ACHN (cell line): ENCODE measurements around the gene KANK3.
A peak's percentile ranks its signal among the peaks of the same experiment; 100 is the strongest.
"Not testable (repeated sequence)": the region's sequence is repeated elsewhere in the genome, so short reads cannot be mapped to it uniquely, and the experiment has no call there.

Experiments
- DNase-seq: peaks from one replicate; pipeline ENCODE4 v3.0.0-alpha.2; 2015
- in situ Hi-C: cut with HindIII; loops from 2 replicates; pipeline ENCODE4 v1.10.0; 2017; ENCODE audit warnings: low sequenced_read_pairs, low pct_ligation_motif_present, low pct_unique_long_range_greater_than_20kb

KANK3 gene

DNA sequence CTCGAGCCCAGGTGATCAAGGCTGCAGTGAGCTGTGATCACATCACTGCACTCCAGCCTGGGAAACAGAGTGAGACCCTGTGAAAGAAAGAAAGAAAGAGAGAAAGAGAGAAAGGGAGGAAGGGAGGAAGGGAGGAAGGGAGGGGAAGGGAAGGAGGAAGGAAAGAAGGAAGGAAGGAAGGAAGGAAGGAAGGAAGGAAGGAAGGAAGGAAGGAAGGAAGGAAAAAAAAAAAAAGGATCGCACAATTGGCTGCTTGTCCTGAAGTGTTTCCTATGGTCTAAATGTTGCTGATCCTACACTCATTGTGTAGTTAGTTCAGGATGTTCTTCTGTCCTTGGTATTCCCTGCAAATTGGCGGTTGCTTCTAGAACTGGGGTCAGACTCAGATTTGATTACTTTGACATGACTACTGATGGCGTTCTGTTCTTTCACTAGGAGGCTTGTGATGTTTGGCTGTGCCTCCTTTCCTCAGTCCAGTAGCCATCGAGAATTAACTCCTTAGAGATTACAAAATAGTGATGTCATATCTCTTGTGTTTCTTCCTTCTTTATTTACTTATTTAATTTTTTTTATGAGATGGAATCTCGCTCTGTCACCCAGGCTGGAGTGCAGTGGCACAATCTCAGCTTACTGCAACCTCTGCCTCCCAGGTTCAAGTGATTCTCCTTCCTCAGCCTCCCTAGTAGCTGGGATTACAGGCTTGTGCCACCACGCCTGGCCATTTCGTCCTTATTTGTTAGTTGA lies 6.7 kb upstream of the KANK3 start:
- DNase-seq, in situ Hi-C loops: not testable (repeated sequence)

DNA sequence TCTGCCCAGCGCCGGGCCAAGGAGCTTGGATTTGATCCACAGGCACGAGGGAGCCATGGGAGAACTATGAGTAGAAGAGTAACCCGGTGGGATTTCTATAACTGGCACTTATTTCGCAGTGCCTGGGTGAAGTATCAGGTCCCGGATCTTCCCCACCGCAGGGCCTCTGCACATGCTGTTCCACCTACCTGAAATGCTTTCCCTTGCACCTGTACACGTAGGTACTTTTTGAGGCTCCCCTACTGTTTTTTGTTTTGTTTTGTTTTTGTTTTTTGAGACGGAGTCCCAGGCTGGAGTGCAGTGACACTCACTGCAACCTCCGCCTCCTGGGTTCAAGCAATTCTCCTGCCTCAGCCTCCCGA lies 402 bp upstream of the KANK3 start:
- in situ Hi-C loops = no loop called here

DNA sequence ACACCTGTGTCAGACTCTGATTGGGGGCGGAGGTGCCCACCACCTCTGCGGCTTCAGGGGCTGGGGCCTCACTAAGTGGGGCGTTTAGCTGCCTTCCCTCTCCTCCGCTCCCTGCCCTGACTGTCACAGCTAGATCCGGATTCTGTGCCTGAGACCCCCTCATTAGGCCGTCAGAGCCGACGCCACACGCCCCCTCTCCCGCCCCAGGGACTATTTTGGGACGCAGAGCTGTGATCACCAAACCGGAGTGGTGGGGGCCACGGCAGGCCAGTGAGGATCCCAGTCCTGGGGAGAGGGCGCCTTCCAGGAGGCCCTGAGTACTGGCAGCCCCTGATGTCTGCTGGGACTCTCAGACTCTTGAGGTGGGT lies 762 bp downstream of the KANK3 start:
- no peak for DNase-seq
- in situ Hi-C loops = no loop called here

More for the DNA sequence above, 402 bp upstream of the KANK3 start:
- no peak for DNase-seq

DNA sequence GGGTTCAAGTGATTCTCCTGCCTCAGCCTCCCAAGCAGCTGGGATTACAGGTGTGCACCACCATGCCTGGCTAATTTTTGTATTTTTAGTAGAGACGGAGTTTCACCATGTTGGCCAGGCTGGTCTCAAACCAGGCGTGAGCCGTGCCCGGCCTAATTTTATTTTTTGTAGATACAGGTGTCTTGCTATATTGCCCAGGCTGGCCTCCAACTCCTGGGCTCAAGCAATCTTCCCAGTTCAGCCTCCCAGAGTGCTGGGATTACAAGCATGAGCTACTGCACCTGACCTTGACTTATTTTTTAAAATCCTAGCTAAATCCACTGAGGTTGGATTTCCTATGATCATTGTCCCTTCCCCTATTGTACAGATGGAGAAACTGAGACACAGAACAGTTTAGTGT lies 1.6 kb downstream of the KANK3 start:
- in situ Hi-C loops, DNase-seq: not testable (repeated sequence)

DNA sequence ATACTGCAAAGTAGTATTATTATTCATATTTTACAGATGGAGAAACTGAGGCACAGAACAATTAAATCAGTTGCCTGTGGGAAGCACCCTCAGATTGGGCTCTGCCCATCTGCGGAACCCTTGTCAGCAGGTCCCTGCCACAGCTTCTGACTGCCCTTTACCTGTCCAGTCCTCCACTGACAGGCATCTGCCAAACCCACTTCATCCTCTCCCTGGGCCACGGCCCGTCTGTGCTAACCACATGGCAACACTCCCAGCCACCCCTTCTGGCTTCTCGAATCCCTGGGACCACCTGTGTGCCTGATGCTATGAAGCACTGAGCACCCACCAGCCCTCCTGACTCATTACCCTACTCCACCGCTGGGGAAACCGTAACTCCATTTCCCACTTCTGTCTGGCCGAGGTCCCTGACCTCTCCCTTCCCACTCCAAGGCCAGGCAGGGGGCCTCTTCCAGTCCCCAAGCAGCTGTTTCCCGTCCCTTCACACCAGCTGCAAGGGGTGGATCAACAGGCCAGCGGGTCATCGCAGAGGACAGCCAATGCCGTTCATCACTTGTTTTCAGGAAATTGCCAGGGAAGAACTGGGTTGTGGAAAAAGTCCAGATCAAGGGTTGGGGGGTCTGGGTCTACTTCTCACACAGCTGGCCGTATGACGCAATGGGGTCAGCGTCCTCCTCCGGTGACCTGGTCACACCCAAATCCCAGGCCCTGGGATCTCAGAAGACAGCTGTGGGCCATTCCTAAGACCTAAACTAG lies 2.5 kb downstream of the KANK3 start:
- in situ Hi-C loops = no loop called here

DNA sequence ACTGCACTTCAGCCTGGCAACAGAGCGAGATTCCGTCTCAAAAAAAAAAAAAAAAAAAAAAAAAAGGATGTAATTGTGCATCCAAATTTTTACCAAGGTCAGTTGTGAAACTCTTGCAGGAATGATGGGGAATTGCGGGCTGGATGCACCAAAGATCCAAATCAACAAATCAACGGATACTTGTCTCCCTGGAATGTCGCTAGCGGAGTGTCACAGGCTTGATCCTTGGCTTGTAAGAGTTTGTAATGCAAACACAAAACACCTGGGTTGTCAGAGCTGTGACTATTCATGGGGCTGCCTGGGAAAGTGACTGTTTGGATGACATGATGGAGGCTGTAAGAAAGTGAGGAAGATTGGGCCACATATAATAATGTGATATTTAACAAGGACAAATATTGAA lies 4.2 kb downstream of the KANK3 start:
- in situ Hi-C loops = no loop called here
- no peak for DNase-seq

More for the DNA sequence above, 2.5 kb downstream of the KANK3 start:
- no peak for DNase-seq

DNA sequence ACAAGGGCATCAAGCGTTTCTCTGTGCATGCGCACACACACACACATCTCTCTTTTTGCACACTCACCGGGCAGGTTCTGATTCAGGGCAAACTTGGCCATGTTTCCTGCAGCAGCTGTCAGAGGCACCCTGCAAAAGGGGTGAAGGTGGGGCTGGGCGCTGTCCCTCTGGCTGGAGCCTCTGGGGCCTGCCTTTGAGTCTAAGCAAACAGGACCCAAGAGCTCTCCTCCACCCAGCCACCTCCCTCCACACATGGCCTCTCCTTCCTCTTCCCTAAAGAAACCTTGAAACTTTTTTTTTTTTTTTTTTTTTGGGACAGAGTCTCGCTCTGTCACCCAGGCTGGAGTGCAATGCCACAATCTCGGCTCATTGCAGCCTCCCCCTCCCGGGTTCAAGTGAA lies 5.3 kb downstream of the KANK3 start:
- DNase-seq = no peak
- in situ Hi-C loops = no loop called here

DNA sequence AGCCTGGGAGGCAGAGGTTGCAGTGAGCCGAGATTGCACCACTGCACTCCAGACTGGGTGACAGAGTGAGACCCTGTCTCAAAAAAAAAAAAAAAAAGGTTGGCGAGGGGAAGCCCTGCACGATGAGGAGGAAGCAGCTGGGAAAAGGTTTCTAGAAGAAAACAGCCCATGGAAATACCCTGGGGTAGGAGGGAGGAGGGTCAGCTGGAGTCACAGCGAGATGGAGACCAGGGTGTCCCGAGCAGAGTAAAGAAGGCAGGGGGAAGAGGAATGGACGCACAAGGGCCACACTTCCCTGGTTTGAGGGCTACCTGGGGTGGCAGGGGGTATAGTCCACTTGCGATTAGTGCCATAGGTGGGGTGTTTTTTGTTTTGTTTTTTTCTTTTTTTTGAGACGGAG lies 6.4 kb downstream of the KANK3 start:
- in situ Hi-C loops = no loop called here
- no peak for DNase-seq

DNA sequence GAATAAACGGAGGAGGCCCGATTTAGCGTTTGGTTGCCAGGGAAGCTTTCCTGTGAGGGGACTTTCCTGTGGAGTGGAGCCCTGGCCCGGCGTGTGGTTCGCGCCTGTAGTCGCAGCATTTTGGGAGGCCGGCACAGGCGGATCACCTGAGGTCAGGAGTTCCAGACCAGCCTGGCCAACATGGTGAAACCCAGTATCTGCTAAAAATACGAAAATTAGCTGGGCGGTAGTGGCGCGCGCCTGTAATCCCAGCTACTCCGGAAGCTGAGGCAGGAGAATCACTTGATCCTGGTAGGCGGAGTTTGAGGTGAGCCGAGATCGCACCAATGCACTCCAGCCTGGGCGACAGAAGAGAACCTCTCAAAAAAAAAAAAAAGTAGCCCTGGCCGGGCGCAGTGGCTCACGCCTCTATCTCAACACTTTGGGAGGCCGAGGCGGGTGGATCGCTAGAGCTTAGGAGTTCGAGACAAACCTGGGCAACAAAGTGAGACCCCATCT lies 6.9 kb downstream of the KANK3 start:
- DNase-seq = no peak
- in situ Hi-C loops = no loop called here

DNA sequence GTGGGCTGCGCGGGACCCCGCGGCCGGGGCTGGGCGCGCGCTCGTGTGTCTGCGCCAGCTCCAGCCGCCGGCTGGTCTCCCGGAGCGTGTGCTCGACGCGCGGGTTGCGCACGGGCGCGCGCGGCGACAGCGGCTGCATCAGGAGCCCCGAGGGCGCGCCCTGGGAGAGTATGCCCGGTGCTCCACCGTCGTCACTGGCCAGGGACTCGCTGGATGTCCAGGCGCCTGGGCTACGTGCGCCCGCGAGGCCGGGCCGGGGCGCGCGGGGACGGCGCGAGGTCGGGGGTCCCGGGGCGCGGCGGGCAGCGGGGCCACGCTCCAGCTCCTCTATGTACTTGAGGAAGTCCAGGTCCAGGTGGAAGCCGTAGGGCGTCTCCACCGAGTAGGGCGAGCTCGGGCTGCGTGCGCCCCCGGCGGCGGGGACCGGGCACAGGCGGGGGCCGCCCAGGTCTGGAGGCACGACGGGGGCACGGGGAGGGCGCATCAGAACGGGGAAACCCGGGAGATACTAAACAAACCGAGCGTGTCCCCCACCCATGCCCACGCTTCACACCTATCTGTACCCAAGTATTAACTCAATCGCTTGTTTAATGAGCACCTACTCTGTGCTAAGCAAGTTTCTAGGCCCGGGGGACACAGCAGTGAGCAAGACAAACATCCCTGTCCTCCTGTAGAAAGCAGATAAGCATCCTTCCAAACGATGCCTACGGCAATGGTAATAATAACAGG lies 7.6 kb downstream of the KANK3 start:
- no peak for DNase-seq
- in situ Hi-C loops = no loop called here

DNA sequence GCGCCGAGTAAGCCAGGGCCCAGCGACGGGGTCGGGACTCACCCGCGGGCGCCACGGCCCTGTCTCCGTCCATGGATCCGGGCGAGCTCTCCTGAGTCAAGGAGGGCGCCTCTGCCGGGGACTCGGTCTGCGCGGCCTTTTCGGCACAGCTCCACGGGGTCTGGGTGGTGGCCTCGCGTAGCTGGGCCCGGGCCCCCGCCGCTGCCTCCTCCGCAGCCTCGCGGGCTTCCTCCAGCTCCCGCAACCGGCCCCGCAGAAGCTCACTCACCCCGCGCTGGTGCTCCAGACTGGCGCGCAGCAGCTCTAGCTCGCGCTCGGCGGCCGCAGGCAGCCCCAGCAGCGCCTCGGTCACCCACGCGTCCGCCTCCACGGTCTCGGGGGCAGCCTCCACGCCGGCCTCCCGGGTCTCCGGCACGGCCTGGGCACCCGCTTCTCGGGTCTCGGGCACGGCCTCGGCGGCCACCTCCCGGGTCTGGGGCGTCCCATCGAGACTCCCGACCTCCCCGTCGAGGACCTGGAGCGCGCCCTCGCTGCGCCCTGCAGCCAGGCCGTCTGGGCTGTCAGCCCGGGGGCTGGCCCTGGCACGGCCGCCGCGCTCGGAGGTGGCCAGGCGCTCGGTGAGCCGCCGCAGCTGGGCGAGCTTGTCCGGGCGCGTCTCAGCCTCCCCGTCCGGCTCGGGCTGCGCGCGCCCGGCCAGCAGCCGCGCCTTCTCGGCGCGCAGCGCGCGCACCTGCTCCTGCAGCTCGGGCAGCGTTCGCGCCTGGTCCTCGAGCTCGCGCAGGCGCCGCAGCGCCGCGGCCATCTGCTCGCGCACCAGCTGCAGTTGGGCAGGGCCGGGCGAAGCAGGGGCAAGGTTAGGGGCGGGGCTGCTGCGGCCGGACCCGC lies 8.4 kb downstream of the KANK3 start:
- DNase-seq = peak; percentile 65
- in situ Hi-C loops = no loop called here

DNA sequence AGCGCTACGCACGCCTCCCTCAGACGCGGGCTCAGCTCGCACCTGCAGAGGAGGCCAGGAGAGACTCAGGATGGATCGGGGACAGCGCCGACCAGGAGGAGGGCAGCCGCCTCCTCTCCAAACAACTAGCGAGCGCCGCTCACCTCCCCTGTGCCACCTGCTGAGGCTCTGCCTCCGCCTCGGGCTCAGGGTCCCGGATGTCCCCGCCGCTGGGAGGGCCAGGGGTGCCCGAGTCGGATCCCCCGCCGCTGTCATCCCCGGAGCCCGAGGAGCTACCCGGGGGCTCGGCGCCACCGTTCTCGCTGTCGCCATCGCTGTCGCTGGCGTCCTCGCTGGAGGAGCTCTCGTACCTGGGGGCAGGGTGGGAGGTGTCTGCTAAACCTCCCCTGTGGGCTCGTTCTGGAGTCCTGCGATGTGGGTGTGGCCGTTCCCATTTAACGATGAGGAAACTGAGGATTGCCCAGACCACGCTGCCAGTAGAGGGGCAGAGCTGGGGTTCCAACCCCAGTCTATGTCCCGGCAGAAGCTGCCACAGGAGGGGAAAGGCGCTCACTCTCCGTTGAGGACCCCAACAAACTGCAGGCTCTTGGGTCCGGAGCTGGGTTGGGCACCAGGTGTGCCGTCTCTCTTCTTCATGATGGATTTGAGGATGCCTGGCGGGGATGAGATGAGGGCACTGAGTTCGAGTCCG lies 9.2 kb downstream of the KANK3 start:
- in situ Hi-C loops = no loop called here
- DNase-seq = no peak

DNA sequence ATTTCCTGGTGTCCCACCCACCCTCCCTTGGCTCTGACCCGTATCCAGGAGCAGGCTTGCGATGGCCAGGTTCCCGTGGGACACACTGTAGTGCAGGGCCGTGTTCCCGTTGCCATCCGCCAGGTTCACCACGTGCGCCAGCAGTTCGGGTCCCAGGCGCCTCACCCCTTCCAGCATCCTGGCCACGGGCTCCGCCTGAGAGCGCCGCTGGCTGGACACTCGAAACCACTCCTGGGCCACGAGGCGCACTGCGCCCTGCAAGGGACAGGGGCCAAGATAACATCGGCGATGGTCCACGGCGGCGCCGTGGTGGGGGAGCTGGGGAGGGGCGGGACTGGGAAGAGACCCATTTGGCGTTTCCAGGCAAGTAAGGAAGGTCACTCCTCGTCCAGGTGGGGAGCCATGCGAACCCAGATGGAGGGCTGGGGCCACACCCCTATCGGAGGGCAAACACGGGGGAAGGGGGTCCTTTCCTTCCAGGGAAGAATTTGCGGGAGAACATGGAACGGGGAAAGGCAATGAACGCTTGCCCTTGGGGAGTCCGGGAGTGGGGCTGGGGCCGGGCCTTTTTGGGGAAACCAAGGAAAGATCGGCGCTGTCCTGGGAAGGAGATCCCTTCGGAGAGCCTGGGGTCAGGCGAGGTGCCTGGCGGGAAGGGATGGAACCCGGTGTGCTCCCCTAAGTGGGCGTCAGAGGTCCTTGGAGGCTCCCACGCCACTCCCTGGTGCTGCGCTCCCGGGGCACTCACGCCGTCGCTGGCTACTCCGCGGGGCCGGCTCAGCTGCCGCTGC lies 9.9 kb downstream of the KANK3 start:
- in situ Hi-C loops = no loop called here
- DNase-seq = no peak

DNA sequence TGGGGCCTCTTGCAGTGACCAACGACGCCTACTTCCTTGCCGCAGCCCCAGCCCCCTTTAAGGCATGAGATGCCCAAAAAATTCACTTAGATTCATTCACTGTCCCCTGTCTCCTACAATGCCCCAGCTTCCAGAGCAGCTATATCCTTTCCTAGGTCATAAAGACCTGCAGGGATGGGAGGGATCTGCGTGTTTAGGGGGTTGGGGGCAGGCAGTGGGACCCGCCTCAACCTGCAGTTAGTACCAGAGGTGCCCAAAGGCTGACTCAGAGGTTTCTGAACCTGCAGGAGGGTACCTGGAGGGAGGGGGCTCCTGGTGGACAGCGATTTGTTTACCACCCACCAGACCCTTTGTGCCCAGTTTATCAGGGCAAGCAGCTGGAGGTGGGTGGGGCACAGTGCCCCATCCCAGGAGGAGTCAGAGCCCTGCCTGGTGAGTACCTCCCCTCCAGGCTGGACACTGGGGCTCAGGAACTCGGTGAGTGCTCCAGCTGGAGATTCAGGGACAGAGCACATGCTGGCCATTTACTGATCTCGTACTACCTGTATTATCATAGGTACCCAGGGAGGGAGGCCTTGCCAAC lies 11.7 kb downstream of the KANK3 start:
- no peak for DNase-seq
- in situ Hi-C loops = no loop called here

DNA sequence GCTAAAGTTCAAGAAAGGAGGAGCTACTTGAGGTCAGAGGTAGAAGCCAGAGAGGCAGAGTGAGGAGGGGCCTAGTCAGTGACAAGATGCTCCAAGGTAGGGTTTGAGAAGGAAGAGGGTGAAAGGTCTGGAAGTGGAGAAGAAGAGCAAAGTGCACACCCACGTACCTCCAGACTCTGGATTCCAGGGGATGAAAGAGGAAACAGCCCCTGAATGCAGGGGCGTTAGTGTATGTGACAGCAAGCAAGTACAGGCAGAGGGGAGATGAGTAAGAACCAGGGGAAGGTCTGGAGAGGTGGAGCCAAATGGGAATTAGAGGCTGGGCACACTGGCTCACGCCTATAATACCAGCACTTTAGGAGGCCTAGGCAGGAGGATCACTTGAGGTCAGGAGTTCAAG lies 13.1 kb downstream of the KANK3 start:
- in situ Hi-C loops = no loop called here

DNA sequence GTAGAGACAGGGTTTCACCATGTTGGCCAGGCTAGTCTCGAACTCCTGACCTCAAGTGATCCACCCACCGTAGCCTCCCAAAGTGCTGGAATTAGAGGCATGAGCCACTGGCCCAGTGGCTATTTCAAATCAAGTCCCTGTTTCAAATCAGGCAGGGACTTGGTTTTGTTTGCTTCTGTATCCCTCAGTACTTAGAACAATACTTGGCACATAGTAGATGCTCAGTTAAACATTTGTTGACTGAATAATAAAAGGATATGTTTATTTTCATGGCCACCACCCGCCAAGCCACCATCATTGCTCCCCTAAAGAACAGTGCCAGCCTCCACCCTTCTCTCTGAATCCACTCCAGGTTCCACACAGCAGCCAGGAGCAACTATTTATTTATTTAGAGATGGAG lies 17.6 kb downstream of the KANK3 start:
- in situ Hi-C loops = no loop called here
- no peak for DNase-seq

More for the DNA sequence above, 13.1 kb downstream of the KANK3 start:
- DNase-seq = no peak
